PFSK-1 (cell line): Measurements from ENCODE around the gene FEV.

Experiments
- FOXP2 ChIP-seq: optimal IDR thresholded peaks from 2 replicates; pipeline ENCODE3; 2011; ENCODE audit warnings: borderline replicate concordance, control low read depth, inconsistent platforms; ENCODE audit not compliant: insufficient read depth; ENCODE audit errors: extremely low read length, extremely low read depth
- POLR2AphosphoS5 ChIP-seq: IDR thresholded peaks from 2 replicates; pipeline ENCODE4 v1.6.1; 2012; ENCODE audit warnings: low read depth, mild to moderate bottlenecking, control low read depth, low read length, moderate library complexity
- REST ChIP-seq, 2 experiments: IDR thresholded peaks; 2 replicates each; pipeline versions ENCODE4 v1.6.1 to v1.8.0; 2011 to 2012; ENCODE audit warnings: low read depth in 2 of 2, low read length in 2 of 2, control low read depth in 1 of 2, inconsistent platforms in 1 of 2, mild to moderate bottlenecking in 1 of 2, moderate library complexity in 1 of 2; ENCODE audit not compliant: insufficient read depth in 1 of 2
- SIN3A ChIP-seq: IDR thresholded peaks from 2 replicates; pipeline ENCODE4 v1.6.1; 2012; ENCODE audit warnings: mild to moderate bottlenecking, low read length, moderate library complexity, borderline replicate concordance; ENCODE audit not compliant: insufficient read depth
- TAF1 ChIP-seq: IDR thresholded peaks from 2 replicates; pipeline ENCODE4 v1.6.1; 2012; ENCODE audit warnings: low read length, control low read depth, borderline replicate concordance; ENCODE audit not compliant: insufficient read depth

FEV gene

GRCh38 chr2:218986148-218986761 lies 1.3 kb upstream of the FEV start:
- no peak for TF ChIP-seq SIN3A
- no peak for TF ChIP-seq REST (IDR thresholded peaks at IDR 0.05; ENCODE audit: insufficient read depth in 1 of 2, low read depth in 2 of 2, low read length in 2 of 2)

- TF ChIP-seq REST (IDR thresholded peaks at IDR 0.05; ENCODE audit: insufficient read depth in 1 of 2, low read depth in 2 of 2, low read length in 2 of 2) (no peak), TAF1 (no peak), FOXP2 (no peak), SIN3A (no peak), POLR2AphosphoS5 (no peak)
Measured at GRCh38 chr2:218985325-218986091, 524 bp upstream of the FEV start.

- TF ChIP-seq POLR2AphosphoS5 (no peak), FOXP2 (no peak)
Measured at GRCh38 chr2:218984239-218985020, 554 bp downstream of the FEV start.

- TF ChIP-seq POLR2AphosphoS5 (no peak), REST (IDR thresholded peaks at IDR 0.05; ENCODE audit: insufficient read depth in 1 of 2, low read depth in 2 of 2, low read length in 2 of 2) (no peak), FOXP2 (no peak), TAF1 (no peak), SIN3A (no peak)
Measured at GRCh38 chr2:218983934-218984238, 1.1 kb downstream of the FEV start.

- TF ChIP-seq REST (IDR thresholded peaks at IDR 0.05; ENCODE audit: insufficient read depth in 1 of 2, low read depth in 2 of 2, low read length in 2 of 2) (no peak), FOXP2 (no peak), TAF1 (no peak), POLR2AphosphoS5 (no peak), SIN3A (no peak)
Measured at GRCh38 chr2:218983263-218983933, 1.6 kb downstream of the FEV start.
